SHP77 treated with DMSO at 0.1 percent for 48 hours (cell line): ENCODE data around the gene ZPBP2.
"Not testable (repeated sequence)": the region's sequence is repeated elsewhere in the genome, so short reads cannot be mapped to it uniquely, and the experiment has no call there.

Experiments
- DNase-seq: peaks from one replicate; lab custom pipeline; 2025; lab: John Stamatoyannopoulos, UW

ZPBP2 gene

GRCh38 chr17:39867880-39868553 lies at the start of gene ZPBP2:
TSS of gene ZPBP2 (plus strand) at chr17:39868202. CDS start at chr17:39868355, 153 bp downstream.
- no peak for DNase-seq

- DNase-seq: no peak
These were observed 49.5 kb upstream of the ZPBP2 start for GRCh38 chr17:39818358-39819000.

- no peak for DNase-seq
These were observed 47.5 kb upstream of the ZPBP2 start for GRCh38 chr17:39820541-39820940.

GRCh38 chr17:39820987-39821386 lies 47.0 kb upstream of the ZPBP2 start:
- no peak for DNase-seq

- no peak for DNase-seq
These were observed 46.0 kb upstream of the ZPBP2 start for GRCh38 chr17:39822051-39822451.

GRCh38 chr17:39823407-39824054 lies 44.5 kb upstream of the ZPBP2 start:
- no peak for DNase-seq

GRCh38 chr17:39826334-39826733 lies 41.7 kb upstream of the ZPBP2 start:
- DNase-seq: no peak

GRCh38 chr17:39828443-39828842 lies 39.6 kb upstream of the ZPBP2 start:
- DNase-seq: no peak

GRCh38 chr17:39831588-39831987 lies 36.4 kb upstream of the ZPBP2 start:
- no peak for DNase-seq

GRCh38 chr17:39834017-39834416 lies 34.0 kb upstream of the ZPBP2 start:
- no peak for DNase-seq

GRCh38 chr17:39835038-39835786 lies 32.8 kb upstream of the ZPBP2 start:
- DNase-seq: no peak

- DNase-seq: no peak
These were observed 31.9 kb upstream of the ZPBP2 start for GRCh38 chr17:39836117-39836516.

- no peak for DNase-seq
These were observed 29.9 kb upstream of the ZPBP2 start for GRCh38 chr17:39838057-39838456.

GRCh38 chr17:39838784-39839183 lies 29.2 kb upstream of the ZPBP2 start:
- no peak for DNase-seq

- DNase-seq: no peak
These were observed 26.8 kb upstream of the ZPBP2 start for GRCh38 chr17:39841134-39841683.

- no peak for DNase-seq
These were observed 22.8 kb upstream of the ZPBP2 start for GRCh38 chr17:39845052-39845846.

GRCh38 chr17:39846205-39846604 lies 21.8 kb upstream of the ZPBP2 start:
- DNase-seq: no peak

GRCh38 chr17:39848600-39848999 lies 19.4 kb upstream of the ZPBP2 start:
- no peak for DNase-seq

GRCh38 chr17:39850186-39850585 lies 17.8 kb upstream of the ZPBP2 start:
- not testable (repeated sequence) for DNase-seq

- DNase-seq: no peak
These were observed 15.8 kb upstream of the ZPBP2 start for GRCh38 chr17:39852239-39852638.

- DNase-seq: no peak
These were observed 13.1 kb upstream of the ZPBP2 start for GRCh38 chr17:39854909-39855308.
